T-helper 17 cell (primary cell): ENCODE data around the gene PCDHGB6. TPM values are rescaled to one million over a fixed set of nuclear protein-coding genes. Genes with fewer than 3 reads are reported as not detected.
"Not testable (repeated sequence)": the region's sequence is repeated elsewhere in the genome, so short reads cannot be mapped to it uniquely, and the experiment has no call there.

Source experiments
- ATAC-seq: fragments of 150-1000 bp; cut with Tn5 transposase; 2 replicates; pipeline ENCODE4 v1.10.0; 2021; ENCODE audit warnings: mild to moderate bottlenecking, moderate library complexity
- DNase-seq, 3 donors: peaks; one replicate each; pipeline versions ENCODE4 v3.0.0 to v3.0.0-alpha.2; 2020 to 2021
- H3K9me3 ChIP-seq: one replicate; pipeline ENCODE4 v1.7.0; 2013; ENCODE audit warnings: low read length, mild to moderate bottlenecking; ENCODE audit not compliant: control insufficient read depth, poor library complexity, severe bottlenecking
- H3K27ac Mint-ChIP-seq: one replicate; pipeline ENCODE4 v1.8.0; 2022; ENCODE audit warnings: mild to moderate bottlenecking, moderate library complexity, mixed read lengths
- H3K27me3 Mint-ChIP-seq: one replicate; pipeline ENCODE4 v1.8.0; 2022; ENCODE audit warnings: mixed read lengths
- H3K36me3 Mint-ChIP-seq: one replicate; pipeline ENCODE4 v1.8.0; 2022; ENCODE audit warnings: low read depth, mixed read lengths
- H3K4me1 Mint-ChIP-seq: one replicate; pipeline ENCODE4 v1.8.0; 2022; ENCODE audit warnings: mild to moderate bottlenecking, mixed read lengths
- H3K4me3 Mint-ChIP-seq: one replicate; pipeline ENCODE4 v1.8.0; 2022; ENCODE audit warnings: mild to moderate bottlenecking, moderate library complexity, mixed read lengths
- total RNA-seq, 4 donors: library from RNA in 2 of 4; stranded (reverse) in 2 of 4; gene quantifications; one replicate each; pipeline ENCODE4 v1.2.3 and lab custom pipeline; 2022 to 2026

Gene PCDHGB6
- total RNA-seq = under 1 TPM; 0.10 to 0.20 TPM
- total RNA-seq (lab: John Stamatoyannopoulos, UW) = 0.12 to 0.38 reads per million in 2 donors

DNA sequence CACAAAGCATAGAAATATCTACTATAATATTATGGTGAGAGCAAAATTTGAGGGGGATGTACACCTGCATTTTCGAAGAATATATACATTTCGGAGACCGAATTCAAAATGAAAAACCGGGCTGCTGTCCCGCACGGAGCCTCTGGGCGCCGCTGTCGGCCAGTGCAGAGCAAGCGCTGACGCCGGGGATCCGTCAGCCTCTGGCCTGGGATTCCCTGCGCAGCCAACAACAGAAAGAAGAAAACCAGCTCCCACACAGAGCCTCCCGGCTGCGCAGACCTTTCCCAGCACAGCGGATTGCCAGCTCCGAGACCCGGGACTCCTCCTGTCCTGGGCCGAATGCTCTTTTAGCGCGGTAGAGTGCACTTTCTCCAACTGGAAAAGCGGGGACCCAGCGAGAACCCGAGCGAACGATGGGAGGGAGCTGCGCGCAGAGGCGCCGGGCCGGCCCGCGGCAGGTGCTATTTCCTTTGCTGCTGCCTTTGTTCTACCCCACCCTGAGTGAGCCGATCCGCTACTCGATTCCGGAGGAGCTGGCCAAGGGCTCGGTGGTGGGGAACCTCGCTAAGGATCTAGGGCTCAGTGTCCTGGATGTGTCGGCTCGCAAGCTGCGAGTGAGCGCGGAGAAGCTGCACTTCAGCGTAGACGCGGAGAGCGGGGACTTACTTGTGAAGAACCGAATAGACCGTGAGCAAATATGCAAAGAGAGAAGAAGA is at the start of gene PCDHGB6:
Gene PCDHGB6, plus strand, starts transcription at position 232 of the 716 bp plus-strand sequence. Its CDS starts 182 bp downstream, at position 414.
- H3K36me3 Mint-ChIP-seq, H3K4me1 Mint-ChIP-seq, H3K9me3 ChIP-seq, DNase-seq: not testable (repeated sequence)
- H3K27ac Mint-ChIP-seq = peak within 1 kb of the TSS; percentile 35
- peak; percentile 61 for ATAC-seq
- H3K27me3 Mint-ChIP-seq = peaks cover 43% of the 10 kb centered on the region
- peak within 1 kb of the TSS; percentile 46 for H3K4me3 Mint-ChIP-seq

DNA sequence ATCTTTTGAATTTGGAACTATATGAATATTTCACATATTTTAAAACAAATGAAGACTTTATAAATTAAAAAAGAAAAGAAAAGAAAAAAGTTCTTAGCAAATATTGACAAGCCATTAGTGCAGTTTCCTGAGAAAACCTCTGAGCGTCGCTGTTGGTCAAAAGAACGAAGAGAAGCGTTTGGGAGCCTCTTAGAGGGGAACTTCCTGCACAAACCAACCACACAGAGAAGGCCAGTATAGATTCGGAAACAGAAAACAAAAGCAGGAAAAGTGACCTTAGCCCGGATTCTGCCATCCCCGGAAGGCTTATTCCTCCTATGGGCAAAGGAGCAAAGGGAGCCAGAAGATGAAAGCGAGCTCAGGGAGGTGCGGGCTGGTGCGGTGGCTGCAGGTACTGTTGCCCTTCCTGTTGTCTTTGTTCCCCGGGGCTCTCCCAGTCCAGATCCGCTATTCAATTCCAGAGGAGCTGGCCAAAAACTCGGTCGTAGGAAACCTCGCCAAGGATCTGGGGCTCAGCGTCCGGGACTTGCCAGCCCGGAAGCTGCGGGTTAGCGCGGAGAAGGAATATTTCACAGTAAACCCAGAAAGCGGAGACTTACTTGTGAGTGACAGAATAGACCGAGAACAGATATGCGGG is 47.9 kb upstream of the PCDHGB6 start, which contains the start of gene PCDHGB2:
Gene PCDHGB2, plus strand, starts transcription at position 205 of the 637 bp plus-strand sequence. Its CDS starts 142 bp downstream, at position 347.
- no peak within 1 kb of the TSS for H3K27ac Mint-ChIP-seq
- DNase-seq (no peak), ATAC-seq (peak; percentile 40)
- peaks cover 8% of the 10 kb centered on the region for H3K36me3 Mint-ChIP-seq
- H3K4me3 Mint-ChIP-seq = peak within 1 kb of the TSS; percentile 52
- H3K27me3 Mint-ChIP-seq = peaks cover 49% of the 10 kb centered on the region
- no peaks in the 10 kb centered on the region for H3K4me1 Mint-ChIP-seq
- peaks cover 8% of the 10 kb centered on the region for H3K9me3 ChIP-seq

DNA sequence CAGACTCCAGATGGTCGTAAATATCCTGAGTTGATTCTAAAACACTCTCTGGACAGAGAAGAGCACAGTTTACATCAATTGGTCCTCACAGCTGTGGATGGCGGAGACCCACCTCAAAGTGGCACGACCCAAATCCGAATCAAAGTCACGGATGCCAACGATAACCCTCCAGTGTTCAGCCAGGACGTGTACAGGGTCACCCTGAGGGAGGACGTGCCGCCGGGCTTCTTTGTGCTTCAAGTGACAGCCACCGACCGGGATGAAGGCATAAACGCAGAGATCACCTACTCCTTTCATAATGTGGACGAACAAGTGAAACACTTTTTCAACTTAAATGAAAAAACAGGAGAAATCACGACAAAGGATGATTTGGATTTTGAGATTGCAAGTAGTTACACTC is 47.1 kb upstream of the PCDHGB6 start:
- Mint-ChIP-seq H3K4me3 (no peak overlapping the region), H3K27ac (no peak overlapping the region), H3K27me3 (peaks cover 49% of the 10 kb centered on the region), H3K36me3 (peaks cover 8% of the 10 kb centered on the region), H3K4me1 (no peaks in the 10 kb centered on the region)
- DNase-seq (no peak), ATAC-seq (no peak)
- H3K9me3 ChIP-seq = peaks cover 14% of the 10 kb centered on the region

DNA sequence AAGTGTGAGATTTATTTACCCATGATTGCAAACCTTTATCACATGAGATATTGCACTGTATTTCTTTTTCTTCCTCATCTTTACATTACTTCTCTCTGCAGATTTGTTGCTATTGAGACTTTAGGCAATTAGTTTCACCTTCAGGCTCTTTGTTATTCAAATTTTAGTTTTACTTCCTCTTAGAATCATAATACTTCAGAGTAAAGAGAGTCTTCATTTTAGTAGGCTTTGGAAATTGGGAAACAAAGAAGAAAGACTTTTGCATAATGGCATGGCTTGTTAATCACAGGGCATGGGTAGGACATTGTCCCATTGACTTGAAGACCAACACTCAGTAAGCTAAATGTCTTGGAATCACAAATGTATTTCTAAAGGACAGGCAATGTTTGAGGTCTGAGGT is 45.1 kb upstream of the PCDHGB6 start:
- DNase-seq (no peak), ATAC-seq (no peak)
- H3K27me3 Mint-ChIP-seq = peaks cover 57% of the 10 kb centered on the region
- peaks cover 11% of the 10 kb centered on the region for H3K36me3 Mint-ChIP-seq
- H3K27ac Mint-ChIP-seq = no peak overlapping the region
- H3K4me1 Mint-ChIP-seq = no peaks in the 10 kb centered on the region
- H3K4me3 Mint-ChIP-seq = no peak overlapping the region
- peaks cover 19% of the 10 kb centered on the region for H3K9me3 ChIP-seq

DNA sequence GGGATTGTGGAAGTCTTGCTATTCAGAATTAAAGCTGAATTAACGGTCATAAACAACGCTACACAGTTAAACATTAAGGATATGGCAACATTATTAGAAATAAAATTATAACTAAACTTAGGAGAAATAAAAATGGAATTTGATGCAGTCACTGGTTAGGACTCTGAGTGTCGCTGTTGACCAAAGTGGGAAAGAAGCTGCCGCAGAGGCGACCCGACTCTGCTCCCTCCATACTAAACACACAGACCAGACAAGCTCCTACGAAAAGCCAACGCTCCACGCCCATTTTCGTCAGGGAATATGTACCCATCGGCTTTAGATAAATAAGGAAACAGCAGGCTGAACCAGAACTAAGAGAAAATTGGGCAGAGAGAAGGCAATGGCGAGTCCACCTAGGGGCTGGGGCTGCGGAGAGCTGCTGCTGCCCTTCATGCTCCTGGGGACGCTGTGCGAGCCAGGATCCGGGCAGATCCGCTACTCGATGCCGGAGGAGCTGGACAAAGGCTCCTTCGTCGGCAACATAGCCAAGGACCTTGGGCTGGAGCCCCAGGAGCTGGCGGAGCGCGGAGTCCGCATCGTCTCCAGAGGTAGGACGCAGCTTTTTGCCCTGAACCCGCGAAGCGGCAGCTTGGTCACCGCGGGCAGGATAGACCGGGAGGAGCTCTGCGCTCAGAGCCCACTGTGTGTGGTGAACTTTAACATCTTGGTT is 43.7 kb upstream of the PCDHGB6 start, which contains the start of gene PCDHGA5:
Gene PCDHGA5, plus strand, starts transcription at position 211 of the 709 bp plus-strand sequence. Its CDS starts 169 bp downstream, at position 380.
- DNase-seq (no peak), ATAC-seq (no peak)
- Mint-ChIP-seq H3K4me3 (no peak within 1 kb of the TSS), H3K4me1 (no peaks in the 10 kb centered on the region), H3K36me3 (peaks cover 10% of the 10 kb centered on the region), H3K27me3 (peaks cover 51% of the 10 kb centered on the region), H3K27ac (peak within 1 kb of the TSS; percentile 8)
- H3K9me3 ChIP-seq = peaks cover 19% of the 10 kb centered on the region

DNA sequence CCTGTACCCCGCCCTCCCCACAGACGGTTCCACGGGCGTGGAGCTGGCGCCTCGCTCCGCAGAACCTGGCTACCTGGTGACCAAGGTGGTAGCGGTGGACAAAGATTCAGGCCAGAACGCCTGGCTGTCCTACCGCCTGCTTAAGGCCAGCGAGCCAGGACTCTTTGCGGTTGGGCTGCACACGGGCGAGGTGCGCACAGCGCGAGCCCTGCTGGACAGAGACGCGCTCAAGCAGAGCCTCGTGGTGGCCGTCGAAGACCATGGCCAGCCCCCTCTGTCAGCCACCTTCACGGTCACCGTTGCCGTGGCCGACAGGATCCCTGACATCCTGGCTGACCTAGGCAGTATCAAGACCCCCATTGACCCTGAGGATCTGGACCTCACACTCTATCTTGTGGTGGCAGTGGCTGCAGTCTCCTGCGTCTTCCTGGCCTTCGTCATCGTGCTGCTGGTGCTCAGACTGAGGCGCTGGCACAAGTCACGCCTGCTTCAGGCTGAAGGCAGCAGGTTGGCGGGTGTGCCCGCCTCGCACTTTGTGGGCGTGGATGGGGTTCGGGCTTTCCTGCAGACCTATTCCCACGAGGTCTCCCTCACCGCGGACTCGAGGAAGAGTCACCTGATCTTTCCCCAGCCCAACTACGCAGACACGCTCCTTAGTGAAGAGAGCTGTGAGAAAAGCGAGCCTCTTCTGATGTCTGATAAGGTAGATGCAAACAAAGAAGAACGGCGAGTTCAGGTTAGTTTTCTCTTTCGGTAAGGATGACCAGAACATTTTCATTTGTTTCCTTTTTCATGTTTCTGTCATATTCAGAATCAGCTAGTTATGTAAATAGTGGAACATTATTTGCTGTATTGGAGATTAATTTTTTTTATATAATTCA is 41.6 kb upstream of the PCDHGB6 start:
- Mint-ChIP-seq H3K36me3 (peaks cover 10% of the 10 kb centered on the region), H3K27me3 (peaks cover 55% of the 10 kb centered on the region), H3K27ac (no peak overlapping the region), H3K4me1 (no peaks in the 10 kb centered on the region), H3K4me3 (no peak overlapping the region)
- DNase-seq = no peak
- no peak for ATAC-seq
- H3K9me3 ChIP-seq = peaks cover 19% of the 10 kb centered on the region

DNA sequence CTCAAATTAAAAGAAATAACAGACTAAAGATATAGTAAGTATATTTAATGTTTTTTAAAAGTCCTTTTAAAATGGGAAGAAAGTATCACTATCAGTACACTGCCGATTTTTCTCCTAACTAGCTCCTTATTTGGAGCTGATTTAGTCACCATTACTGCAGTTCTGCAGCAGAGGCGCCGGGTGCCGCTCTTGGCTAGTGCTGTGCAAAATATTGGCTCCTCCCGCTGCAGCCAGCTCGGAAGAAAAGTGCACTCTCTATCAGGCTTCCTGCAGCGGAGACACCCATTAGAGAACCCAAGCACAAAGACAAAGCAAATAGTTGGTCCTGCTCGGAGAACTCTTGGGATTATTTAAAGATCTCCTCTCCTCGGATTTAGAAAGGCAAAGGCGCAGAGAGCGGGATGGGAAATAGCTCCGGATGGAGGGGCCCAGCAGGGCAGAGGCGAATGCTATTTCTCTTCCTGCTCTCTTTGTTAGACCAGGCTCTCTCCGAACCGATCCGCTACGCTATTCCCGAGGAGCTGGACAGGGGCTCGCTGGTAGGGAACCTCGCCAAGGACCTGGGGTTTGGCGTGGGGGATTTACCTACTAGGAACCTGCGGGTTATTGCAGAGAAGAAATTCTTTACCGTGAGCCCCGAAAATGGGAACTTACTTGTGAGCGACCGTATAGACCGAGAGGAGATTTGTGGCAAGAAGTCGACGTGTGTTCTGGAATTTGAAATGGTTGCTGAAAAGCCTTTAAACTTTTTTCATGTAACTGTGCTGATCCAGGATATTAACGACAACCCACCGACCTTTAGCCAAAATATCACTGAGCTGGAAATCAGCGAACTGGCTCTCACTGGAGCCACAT is 37.6 kb upstream of the PCDHGB6 start, which contains the start of gene PCDHGB3:
Gene PCDHGB3, plus strand, starts transcription at position 249 of the 855 bp plus-strand sequence. Its CDS starts 153 bp downstream, at position 402.
- DNase-seq (no peak), ATAC-seq (peak; percentile 83)
- H3K9me3 ChIP-seq = peaks cover 12% of the 10 kb centered on the region
- Mint-ChIP-seq H3K27me3 (peaks cover 41% of the 10 kb centered on the region), H3K36me3 (peaks cover 5% of the 10 kb centered on the region), H3K4me3 (peak within 1 kb of the TSS; percentile 82), H3K27ac (no peak within 1 kb of the TSS), H3K4me1 (no peaks in the 10 kb centered on the region)

DNA sequence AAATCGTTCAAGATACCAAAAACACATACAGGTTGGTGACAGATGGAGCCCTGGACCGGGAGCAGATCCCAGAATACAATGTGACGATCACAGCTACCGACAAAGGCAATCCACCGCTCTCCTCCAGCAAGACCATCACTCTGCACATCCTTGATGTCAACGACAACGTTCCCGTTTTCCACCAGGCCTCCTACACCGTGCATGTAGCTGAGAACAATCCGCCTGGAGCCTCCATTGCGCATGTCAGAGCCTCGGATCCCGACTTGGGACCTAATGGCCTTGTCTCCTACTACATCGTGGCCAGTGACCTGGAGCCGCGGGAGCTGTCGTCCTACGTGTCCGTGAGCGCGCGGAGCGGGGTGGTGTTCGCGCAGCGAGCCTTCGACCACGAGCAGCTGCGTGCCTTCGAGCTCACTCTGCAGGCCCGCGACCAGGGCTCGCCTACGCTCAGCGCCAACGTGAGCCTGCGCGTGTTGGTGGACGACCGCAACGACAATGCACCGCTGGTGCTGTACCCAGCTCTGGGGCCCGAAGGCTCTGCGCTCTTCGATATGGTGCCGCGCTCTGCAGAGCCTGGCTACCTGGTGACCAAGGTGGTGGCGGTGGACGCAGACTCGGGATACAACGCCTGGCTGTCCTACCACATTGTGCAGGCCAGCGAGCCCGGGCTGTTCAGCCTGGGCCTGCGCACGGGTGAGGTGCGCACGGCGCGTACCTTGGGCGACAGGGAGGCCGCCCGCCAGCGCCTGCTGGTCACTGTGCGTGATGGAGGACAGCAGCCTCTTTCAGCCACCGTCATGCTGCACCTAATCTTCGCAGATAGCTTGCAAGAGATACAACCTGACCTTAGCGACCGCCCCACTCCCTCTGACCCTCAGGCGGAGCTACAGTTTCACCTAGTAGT is 36.0 kb upstream of the PCDHGB6 start:
- peaks cover 2% of the 10 kb centered on the region for H3K36me3 Mint-ChIP-seq
- H3K27ac Mint-ChIP-seq = peak overlapping the region; percentile 53
- H3K27me3 Mint-ChIP-seq = peaks cover 27% of the 10 kb centered on the region
- no peaks in the 10 kb centered on the region for H3K4me1 Mint-ChIP-seq
- no peak for DNase-seq
- ATAC-seq = no peak
- H3K9me3 ChIP-seq = peaks cover 5% of the 10 kb centered on the region
- no peak overlapping the region for H3K4me3 Mint-ChIP-seq

DNA sequence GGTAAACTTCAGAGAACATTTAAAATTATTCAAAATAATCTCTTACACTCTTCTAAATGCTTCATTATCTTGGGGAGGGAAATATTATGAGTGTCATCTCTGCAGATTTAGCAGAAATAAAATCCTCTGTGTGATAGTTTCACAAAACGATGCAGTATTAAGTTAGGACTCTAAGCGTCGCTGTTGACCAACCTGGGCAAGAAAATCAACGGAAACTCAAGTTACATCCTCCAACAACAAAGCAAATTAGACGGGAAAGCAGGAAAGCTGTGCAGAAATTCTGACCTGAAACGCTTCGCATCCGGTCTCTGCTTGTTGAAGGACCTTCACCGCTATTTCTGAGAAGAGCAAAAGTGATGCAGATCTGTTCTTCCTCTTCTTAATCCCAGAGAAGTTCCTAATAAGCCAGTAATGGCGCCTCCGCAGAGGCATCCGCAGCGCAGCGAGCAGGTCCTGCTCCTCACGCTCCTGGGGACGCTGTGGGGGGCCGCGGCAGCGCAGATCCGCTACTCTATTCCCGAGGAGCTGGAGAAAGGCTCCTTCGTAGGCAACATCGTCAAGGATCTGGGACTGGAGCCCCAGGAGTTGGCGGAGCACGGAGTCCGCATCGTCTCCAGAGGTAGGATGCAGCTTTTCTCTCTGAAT is 34.0 kb upstream of the PCDHGB6 start, which contains the start of gene PCDHGA6:
Gene PCDHGA6, plus strand, starts transcription at position 219 of the 645 bp plus-strand sequence. Its CDS starts 193 bp downstream, at position 412.
- DNase-seq (no peak), ATAC-seq (no peak)
- H3K27me3 Mint-ChIP-seq = peaks cover 27% of the 10 kb centered on the region
- H3K9me3 ChIP-seq = peaks cover 5% of the 10 kb centered on the region
- H3K4me1 Mint-ChIP-seq = no peaks in the 10 kb centered on the region
- peak within 1 kb of the TSS; percentile 53 for H3K27ac Mint-ChIP-seq
- peaks cover 2% of the 10 kb centered on the region for H3K36me3 Mint-ChIP-seq
- H3K4me3 Mint-ChIP-seq = peak within 1 kb of the TSS; percentile 33

DNA sequence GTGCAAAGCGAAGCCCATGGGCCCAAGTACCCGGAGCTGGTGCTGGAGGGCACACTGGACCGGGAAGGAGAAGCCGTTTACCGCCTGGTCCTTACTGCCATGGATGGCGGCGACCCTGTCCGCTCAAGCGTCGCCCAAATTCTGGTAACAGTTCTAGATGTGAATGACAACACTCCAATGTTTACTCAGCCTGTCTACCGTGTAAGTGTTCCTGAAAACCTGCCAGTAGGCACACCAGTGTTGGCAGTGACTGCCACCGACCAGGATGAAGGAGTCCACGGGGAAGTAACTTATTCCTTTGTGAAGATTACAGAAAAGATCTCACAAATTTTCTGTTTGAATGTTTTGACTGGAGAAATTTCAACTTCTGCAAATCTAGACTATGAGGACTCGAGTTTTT is 33.2 kb upstream of the PCDHGB6 start:
- peaks cover 27% of the 10 kb centered on the region for H3K27me3 Mint-ChIP-seq
- H3K27ac Mint-ChIP-seq = no peak overlapping the region
- H3K4me3 Mint-ChIP-seq = no peak overlapping the region
- ATAC-seq (no peak), DNase-seq (no peak)
- no peaks in the 10 kb centered on the region for H3K4me1 Mint-ChIP-seq
- H3K36me3 Mint-ChIP-seq = peaks cover 2% of the 10 kb centered on the region
- H3K9me3 ChIP-seq = peaks cover 5% of the 10 kb centered on the region
